H9 (cell line): ENCODE results near the gene ERAL1. TPM values are rescaled to one million over a fixed set of nuclear protein-coding genes. Genes with fewer than 3 reads are reported as not detected.

Experiments
- DNase-seq: peaks from one replicate; pipeline ENCODE4 v3.0.0-alpha.2; 2017
- H2AFZ ChIP-seq: one replicate; pipeline ENCODE4 v1.6.1; 2013; ENCODE audit warnings: mild to moderate bottlenecking, low read length, control low read depth, moderate library complexity
- H2AK5ac ChIP-seq: 2 replicates; pipeline ENCODE4 v1.6.1; 2013; ENCODE audit warnings: low read length, control low read depth, mixed read lengths; ENCODE audit not compliant: insufficient read length
- H2BK120ac ChIP-seq: one replicate; pipeline ENCODE4 v1.6.1; 2013; ENCODE audit warnings: low read depth, mild to moderate bottlenecking, low read length, control low read depth, inconsistent platforms; ENCODE audit not compliant: poor library complexity, severe bottlenecking
- H2BK12ac ChIP-seq: 2 replicates; pipeline ENCODE4 v1.6.1; 2013; ENCODE audit warnings: low read length, control low read depth, mixed read lengths, low read depth; ENCODE audit not compliant: insufficient read length
- H2BK15ac ChIP-seq: 2 replicates; pipeline ENCODE4 v1.6.1; 2013; ENCODE audit warnings: low read depth, low read length, control low read depth
- H2BK20ac ChIP-seq: one replicate; pipeline ENCODE4 v1.6.1; 2013; ENCODE audit warnings: low read depth, mild to moderate bottlenecking, low read length, control low read depth, inconsistent platforms; ENCODE audit not compliant: poor library complexity, severe bottlenecking
- H2BK5ac ChIP-seq: 2 replicates; pipeline ENCODE4 v1.6.1; 2013; ENCODE audit warnings: low read length, control low read depth, mixed read lengths; ENCODE audit not compliant: insufficient read length
- H3K14ac ChIP-seq: 2 replicates; pipeline ENCODE4 v1.6.1; 2013; ENCODE audit warnings: low read length, control low read depth; ENCODE audit not compliant: insufficient read depth
- H3K18ac ChIP-seq: 2 replicates; pipeline ENCODE4 v1.6.1; 2013; ENCODE audit warnings: low read depth, mild to moderate bottlenecking, mixed read lengths, low read length, control low read depth; ENCODE audit not compliant: insufficient read length
- H3K23ac ChIP-seq: 2 replicates; pipeline ENCODE4 v1.6.1; 2013; ENCODE audit warnings: low read length, control low read depth, mixed read lengths, low read depth; ENCODE audit not compliant: insufficient read length
- H3K23me2 ChIP-seq: 2 replicates; pipeline ENCODE4 v1.6.1; 2013; ENCODE audit warnings: low read depth, mild to moderate bottlenecking, mixed read lengths, low read length, control low read depth; ENCODE audit not compliant: insufficient read length, poor library complexity, severe bottlenecking
- H3K27ac ChIP-seq: 2 replicates; pipeline ENCODE4 v1.5.1; 2013; ENCODE audit warnings: low read length, control low read depth, mixed read lengths, low read depth; ENCODE audit not compliant: insufficient read length
- H3K27me3 ChIP-seq: 2 replicates; pipeline ENCODE4 v1.6.1; 2013; ENCODE audit warnings: low read length, control low read depth, inconsistent platforms; ENCODE audit not compliant: insufficient read depth
- H3K4ac ChIP-seq: 2 replicates; pipeline ENCODE4 v1.6.1; 2013; ENCODE audit warnings: low read depth, mild to moderate bottlenecking, control low read depth, inconsistent platforms, low read length, moderate library complexity
- H3K4me1 ChIP-seq: 2 replicates; pipeline ENCODE4 v1.6.1; 2013; ENCODE audit warnings: low read length, control low read depth, inconsistent platforms; ENCODE audit not compliant: insufficient read depth
- H3K4me2 ChIP-seq: 2 replicates; pipeline ENCODE4 v1.6.1; 2013; ENCODE audit warnings: low read length, control low read depth, mixed read lengths; ENCODE audit not compliant: insufficient read length, insufficient read depth
- H3K56ac ChIP-seq: 2 replicates; pipeline ENCODE4 v1.6.1; 2013; ENCODE audit warnings: low read depth, mild to moderate bottlenecking, mixed read lengths, low read length, control low read depth; ENCODE audit not compliant: insufficient read length
- H3K79me1 ChIP-seq: 2 replicates; pipeline ENCODE4 v1.6.1; 2013; ENCODE audit warnings: low read depth, mild to moderate bottlenecking, moderate library complexity, low read length, control low read depth, inconsistent platforms; ENCODE audit not compliant: insufficient read depth, poor library complexity, severe bottlenecking
- H3K79me2 ChIP-seq: 2 replicates; pipeline ENCODE4 v1.6.1; 2013; ENCODE audit warnings: low read length, control low read depth, inconsistent platforms; ENCODE audit not compliant: insufficient read depth
- H3K9ac ChIP-seq: 2 replicates; pipeline ENCODE4 v1.6.1; 2013; ENCODE audit warnings: low read length, control low read depth, mixed read lengths; ENCODE audit not compliant: insufficient read length; ENCODE audit errors: extremely low read depth
- H3K9me3 ChIP-seq: one replicate; pipeline ENCODE4 v1.6.1; 2013; ENCODE audit warnings: low read depth, low read length, inconsistent platforms; ENCODE audit not compliant: control insufficient read depth
- H3T11ph ChIP-seq: one replicate; pipeline ENCODE4 v1.6.1; 2013; ENCODE audit warnings: mild to moderate bottlenecking, low read length, control low read depth, inconsistent platforms
- H4K20me1 ChIP-seq: one replicate; pipeline ENCODE4 v1.6.1; 2013; ENCODE audit not compliant: control insufficient read depth, insufficient read length, insufficient read depth
- H4K5ac ChIP-seq: 2 replicates; pipeline ENCODE4 v1.6.1; 2013; ENCODE audit warnings: low read depth, mild to moderate bottlenecking, mixed read lengths, low read length, control low read depth; ENCODE audit not compliant: insufficient read length
- H4K8ac ChIP-seq: replicated peaks from 2 replicates; pipeline ENCODE4 v1.6.1; 2013; ENCODE audit warnings: low read length, control low read depth, mixed read lengths, low read depth; ENCODE audit not compliant: insufficient read length
- H4K91ac ChIP-seq: 2 replicates; pipeline ENCODE4 v1.6.1; 2013; ENCODE audit warnings: low read depth, mild to moderate bottlenecking, moderate library complexity, mixed read lengths, low read length, control low read depth; ENCODE audit not compliant: insufficient read length
- H3K27ac Mint-ChIP-seq, 3 experiments: 2 replicates in 2 of 3; 3 replicates in 1 of 3; pipeline ENCODE4 v1.8.0; 2020 to 2021; ENCODE audit warnings: mixed read lengths in 3 of 3, mild to moderate bottlenecking in 1 of 3, moderate library complexity in 1 of 3
- H3K27me3 Mint-ChIP-seq: 2 replicates; pipeline ENCODE4 v1.8.0; 2021; ENCODE audit warnings: low read depth, mild to moderate bottlenecking, moderate library complexity, mixed read lengths
- H3K36me3 Mint-ChIP-seq, 3 experiments: 2 replicates in 2 of 3; 3 replicates in 1 of 3; pipeline ENCODE4 v1.8.0; 2020 to 2021; ENCODE audit warnings: low read depth in 3 of 3, mixed read lengths in 3 of 3; ENCODE audit not compliant: insufficient read depth in 1 of 3
- H3K4me1 Mint-ChIP-seq, 2 experiments: 2 replicates each; pipeline ENCODE4 v1.8.0; 2020; ENCODE audit warnings: mixed read lengths in 2 of 2
- H3K4me3 Mint-ChIP-seq, 2 experiments: 2 replicates in 1 of 2; 3 replicates in 1 of 2; pipeline ENCODE4 v1.8.0; 2020 to 2021; ENCODE audit warnings: mild to moderate bottlenecking in 2 of 2, mixed read lengths in 2 of 2, moderate library complexity in 1 of 2
- H3K9me3 Mint-ChIP-seq, 2 experiments: 2 replicates in 1 of 2; 3 replicates in 1 of 2; pipeline ENCODE4 v1.8.0; 2020; ENCODE audit warnings: mild to moderate bottlenecking in 2 of 2, mixed read lengths in 2 of 2, moderate library complexity in 1 of 2
- CTCF ChIP-seq: fragments of 200-600 bp; sonication (generic); conservative IDR thresholded peaks from 3 replicates; pipeline ENCODE4 v1.8.0; 2021; ENCODE audit warnings: antibody characterized with exemption, mild to moderate bottlenecking
- WGBS: extraction: QIAGEN DNeasy Blood & Tissue Kit; methylation state at CpG from one replicate; pipeline ENCODE4 v1.1.7; 2013; ENCODE audit warnings: missing lambda C conversion rate, low lambda C conversion rate, mixed read lengths; ENCODE audit not compliant: insufficient read length; ENCODE audit errors: extremely low coverage; 5-methylcytosine and 5-hydroxymethylcytosine counted together
- total RNA-seq: library from RNA; stranded (reverse); gene quantifications from 2 replicates; pipeline ENCODE4 v1.2.1, GENCODE V29; 2021

ERAL1 gene
- total RNA-seq, 1 experiment from 2014 or later: 67.8 TPM

- Mint-ChIP-seq H3K36me3 (peaks cover 29 to 70% (median 66%) of the 10 kb centered on the region in 3 experiments; a peak in 6 of 7 replicates), H3K27me3 (no peaks in the 10 kb centered on the region), H3K9me3 (peaks cover 4 to 6% of the 10 kb centered on the region in 2 experiments; a peak in 3 of 5 replicates), H3K27ac (no peak overlapping the region), H3K4me3 (no peak overlapping the region; a peak in 1 of 5 replicates), H3K4me1 (peaks cover 6 to 8% of the 10 kb centered on the region in 2 experiments)
- H3K27ac ChIP-seq: no peak overlapping the region
- H3K23ac ChIP-seq: no peak overlapping the region
- no peak overlapping the region for H2BK12ac ChIP-seq
- no peak overlapping the region for H4K8ac ChIP-seq
- no peaks in the 10 kb centered on the region for H3K79me2 ChIP-seq
- no peak overlapping the region for H2AFZ ChIP-seq
- no CpG with 5 or more reads among the region's 10 CpGs for WGBS
- H4K20me1 ChIP-seq: no peaks in the 10 kb centered on the region
- H3K23me2 ChIP-seq: no peaks in the 10 kb centered on the region
- H2BK5ac ChIP-seq: no peak overlapping the region
- no peak overlapping the region for H3K18ac ChIP-seq
- H3K4ac ChIP-seq: no peak overlapping the region
- H3K4me2 ChIP-seq: no peak overlapping the region
- H2AK5ac ChIP-seq: no peak overlapping the region
- H3K14ac ChIP-seq: no peak overlapping the region
- no peak for DNase-seq
- no peak overlapping the region for H3T11ph ChIP-seq
- no peaks in the 10 kb centered on the region for H3K4me1 ChIP-seq
- no peak overlapping the region for H2BK15ac ChIP-seq
- no peak overlapping the region for H3K9ac ChIP-seq
- TF ChIP-seq CTCF: no peak
- no peak overlapping the region for H2BK20ac ChIP-seq
- no peak overlapping the region for H3K56ac ChIP-seq
- H4K5ac ChIP-seq: no peak overlapping the region
- H3K27me3 ChIP-seq: no peaks in the 10 kb centered on the region
- H3K9me3 ChIP-seq: no peaks in the 10 kb centered on the region
- no peak overlapping the region for H4K91ac ChIP-seq
- no peaks in the 10 kb centered on the region for H3K79me1 ChIP-seq
- H2BK120ac ChIP-seq: no peak overlapping the region
Observed at GRCh38 chr17:28880572-28880945, 25.7 kb downstream of the ERAL1 start.
